ENCODE measurements around the gene CD47.
A peak's percentile ranks its signal among the peaks of the same experiment; 100 is the strongest.

Gene CD47

GRCh38 chr3:108090701-108091497 is at the start of gene CD47:
CD47 (minus strand) TSS chr3:108091031; CDS start chr3:108090908, 123 bp downstream.
- peak; percentile 71 for DNase-seq (ENCODE audit: low read depth)

DNA sequence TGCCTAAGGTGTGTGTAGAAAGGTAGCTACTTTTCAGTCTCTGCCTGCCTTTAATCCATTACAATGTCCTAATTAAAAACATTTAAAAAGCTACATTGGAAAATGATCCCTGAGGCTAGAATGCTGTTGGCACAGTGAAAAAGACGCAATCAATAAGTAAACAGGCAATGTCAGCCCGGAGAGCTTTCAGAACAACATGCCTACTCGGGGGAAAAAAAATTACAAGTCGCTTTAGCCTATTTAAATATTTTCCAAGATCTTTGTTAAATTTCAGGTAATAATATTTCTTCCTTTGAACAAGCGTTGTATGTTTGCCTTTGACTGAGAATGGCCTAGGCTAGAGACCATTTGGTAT is 46.6 kb upstream of the CD47 start:
- no peak for DNase-seq (ENCODE audit: low read depth)

- DNase-seq (ENCODE audit: low read depth), result no peak
These were observed 46.0 kb upstream of the CD47 start for GRCh38 chr3:108136561-108137459.

- DNase-seq (ENCODE audit: low read depth), result no peak
These were observed 43.7 kb upstream of the CD47 start for GRCh38 chr3:108134555-108134880.

GRCh38 chr3:108133858-108134554 is 43.2 kb upstream of the CD47 start:
- no peak for DNase-seq (ENCODE audit: low read depth)

- DNase-seq (ENCODE audit: low read depth), result no peak
These were observed 42.2 kb upstream of the CD47 start for GRCh38 chr3:108133048-108133369.

DNA sequence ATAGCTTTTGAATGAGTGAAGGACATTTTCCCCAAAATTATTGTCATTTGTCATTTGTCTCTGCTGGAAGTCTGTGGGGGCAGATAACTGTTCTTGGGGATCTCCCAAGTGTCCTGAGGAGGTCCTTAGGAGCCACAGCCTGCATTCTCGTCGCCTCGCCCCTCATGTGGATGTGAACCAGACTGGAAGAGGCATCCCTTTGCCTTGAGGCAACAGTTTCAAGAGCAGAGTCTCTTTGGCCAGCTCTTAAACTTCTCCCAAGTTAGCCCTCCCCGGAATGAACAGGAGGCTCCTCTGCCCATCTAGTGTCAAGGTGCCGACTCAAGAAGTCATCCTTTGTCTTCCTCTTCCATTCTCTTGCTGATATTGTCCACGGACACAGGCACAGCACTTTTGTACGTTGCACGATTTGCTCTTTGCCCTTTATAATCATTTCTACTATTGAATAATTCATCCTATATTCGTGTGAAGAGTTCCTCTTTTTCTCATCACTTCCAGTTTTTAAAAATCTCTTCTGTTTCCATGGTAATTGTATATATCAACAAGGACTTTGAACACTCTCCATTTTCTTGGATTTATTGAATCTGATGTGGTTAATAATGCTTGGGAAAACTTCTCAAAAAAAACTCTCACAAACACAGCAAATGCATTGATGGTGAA is 40.8 kb upstream of the CD47 start:
- DNase-seq (ENCODE audit: low read depth), result no peak

DNA sequence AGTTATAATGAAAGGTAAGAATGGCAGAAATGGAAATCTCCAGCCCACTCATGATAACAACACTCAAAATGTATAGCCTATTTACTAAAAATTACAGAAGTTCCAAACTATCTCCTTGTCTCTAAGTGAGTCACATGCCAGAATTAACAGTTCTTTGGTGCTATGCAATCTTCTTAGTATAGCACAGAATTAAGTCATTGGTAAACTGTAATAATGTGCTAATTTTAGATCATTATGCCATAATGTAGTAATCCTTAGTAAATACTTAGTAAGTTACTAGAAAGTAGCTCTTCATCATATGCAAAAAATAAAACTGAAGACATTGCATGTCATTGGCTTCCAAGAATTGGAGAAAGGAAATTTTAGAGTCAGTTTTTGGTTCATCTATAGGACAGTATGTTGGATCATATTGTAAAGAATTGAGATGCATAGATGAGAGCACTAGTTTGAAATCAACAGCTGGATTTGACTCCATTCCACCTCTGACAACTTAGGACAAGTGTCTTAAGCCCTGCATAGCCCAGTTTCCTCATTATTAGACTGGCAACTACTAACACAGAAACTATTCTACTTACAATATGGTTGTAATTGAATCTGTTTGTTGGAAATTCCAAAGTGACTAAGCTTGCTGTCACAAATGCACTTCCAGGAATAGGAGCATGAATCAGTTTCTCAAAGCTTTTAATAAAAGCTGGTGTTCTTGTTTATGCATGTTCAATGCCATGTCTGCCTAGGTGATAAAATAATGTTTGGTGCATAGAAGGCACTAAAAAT is 40.1 kb upstream of the CD47 start:
- peak; percentile 67 for DNase-seq (ENCODE audit: low read depth)

DNA sequence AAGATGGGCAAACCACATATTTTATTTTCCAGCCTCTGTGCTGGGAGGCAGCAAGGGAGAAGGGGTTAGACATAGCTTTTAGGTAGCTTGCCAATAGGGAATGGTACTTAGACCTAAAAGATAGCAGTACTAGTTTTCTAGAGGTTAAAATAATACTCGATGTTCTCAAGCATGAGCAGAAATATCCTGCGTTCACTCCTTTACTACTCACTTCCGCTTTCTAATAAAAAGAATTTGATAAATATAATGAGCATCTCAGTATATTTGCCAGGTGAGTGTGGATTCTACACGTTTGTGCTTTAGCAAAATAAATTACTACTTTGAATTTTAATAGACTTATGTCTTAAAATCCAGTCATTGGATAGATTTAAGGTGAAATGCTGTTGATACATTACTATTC is 39.4 kb upstream of the CD47 start:
- no peak for DNase-seq (ENCODE audit: low read depth)

DNA sequence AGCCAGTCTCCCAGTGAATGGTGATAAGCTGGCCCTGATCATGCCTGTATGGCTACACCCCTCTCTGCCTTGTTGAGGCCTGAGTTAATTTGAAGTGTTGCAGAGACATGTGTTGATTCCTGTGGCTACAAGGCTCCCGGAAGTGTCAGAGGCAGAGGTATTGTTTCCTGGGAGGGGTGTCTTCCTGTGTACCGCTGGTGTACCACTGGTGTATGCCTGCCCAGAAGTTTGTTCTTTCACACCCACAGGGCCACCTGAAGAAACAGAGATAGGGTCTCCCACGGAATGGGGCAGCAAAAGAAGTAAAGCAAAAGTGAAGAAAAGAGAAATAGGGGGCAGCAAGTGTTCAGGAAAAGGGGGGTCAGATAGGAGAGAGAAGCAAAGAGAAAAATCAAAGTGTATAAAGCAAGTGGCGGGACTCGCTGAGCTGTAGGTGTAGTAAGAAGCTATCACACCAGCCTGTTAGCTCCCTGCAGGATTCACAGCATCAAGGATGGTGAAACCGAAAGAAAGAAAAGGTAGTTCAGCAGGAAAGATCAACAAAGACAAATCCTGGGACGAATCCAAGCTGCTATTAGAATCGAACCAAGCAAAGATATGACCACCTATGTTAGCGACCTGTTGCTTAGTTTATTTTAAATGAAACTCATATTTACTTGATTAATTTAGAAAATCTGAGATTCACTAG is 36.6 kb upstream of the CD47 start:
- no peak for DNase-seq (ENCODE audit: low read depth)

GRCh38 chr3:108126348-108126747 is 35.5 kb upstream of the CD47 start:
- DNase-seq (ENCODE audit: low read depth), result no peak

- DNase-seq (ENCODE audit: low read depth), result no peak
These were observed 34.8 kb upstream of the CD47 start for GRCh38 chr3:108125550-108126071.

DNA sequence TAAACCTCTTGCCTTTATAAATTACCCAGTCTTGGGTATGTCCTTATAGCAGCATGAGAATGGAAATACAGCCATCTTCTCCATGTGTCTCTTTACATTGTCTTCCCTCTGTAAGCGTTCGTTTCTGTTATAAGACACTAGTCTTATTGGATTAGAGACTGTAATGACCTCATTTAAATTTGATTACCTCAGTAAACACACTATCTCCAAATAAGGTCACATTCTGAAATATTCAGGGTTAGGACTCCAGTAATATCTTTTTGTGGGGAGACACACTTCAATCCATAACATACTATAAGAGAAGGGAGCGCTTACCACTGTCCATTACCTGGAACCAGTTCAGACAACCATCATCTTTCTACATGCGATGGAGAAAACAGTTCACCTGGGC is 34.3 kb upstream of the CD47 start:
- no peak for DNase-seq (ENCODE audit: low read depth)

- no peak for DNase-seq (ENCODE audit: low read depth)
These were observed 33.7 kb upstream of the CD47 start for GRCh38 chr3:108124337-108125152.

DNA sequence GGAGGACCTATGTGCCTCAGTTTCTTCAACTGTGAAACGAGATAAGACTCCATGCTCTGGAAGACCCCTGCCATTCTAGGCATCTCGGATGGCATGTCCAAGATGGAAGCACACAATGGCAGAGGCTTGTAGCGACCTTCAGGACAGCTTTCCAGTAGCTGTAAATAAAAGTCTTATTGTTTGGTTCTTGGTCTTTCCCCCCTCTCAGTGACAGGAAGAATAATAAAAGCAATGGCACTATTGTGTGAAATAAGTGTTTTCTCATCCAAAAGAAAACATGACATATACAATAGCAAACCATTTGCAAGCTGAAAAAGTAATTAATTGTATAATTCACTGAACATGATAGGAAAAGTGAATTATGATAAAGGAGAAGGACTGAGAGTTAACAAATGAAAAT is 32.5 kb upstream of the CD47 start:
- no peak for DNase-seq (ENCODE audit: low read depth)

- DNase-seq (ENCODE audit: low read depth), result no peak
These were observed 31.4 kb upstream of the CD47 start for GRCh38 chr3:108122276-108122675.

DNA sequence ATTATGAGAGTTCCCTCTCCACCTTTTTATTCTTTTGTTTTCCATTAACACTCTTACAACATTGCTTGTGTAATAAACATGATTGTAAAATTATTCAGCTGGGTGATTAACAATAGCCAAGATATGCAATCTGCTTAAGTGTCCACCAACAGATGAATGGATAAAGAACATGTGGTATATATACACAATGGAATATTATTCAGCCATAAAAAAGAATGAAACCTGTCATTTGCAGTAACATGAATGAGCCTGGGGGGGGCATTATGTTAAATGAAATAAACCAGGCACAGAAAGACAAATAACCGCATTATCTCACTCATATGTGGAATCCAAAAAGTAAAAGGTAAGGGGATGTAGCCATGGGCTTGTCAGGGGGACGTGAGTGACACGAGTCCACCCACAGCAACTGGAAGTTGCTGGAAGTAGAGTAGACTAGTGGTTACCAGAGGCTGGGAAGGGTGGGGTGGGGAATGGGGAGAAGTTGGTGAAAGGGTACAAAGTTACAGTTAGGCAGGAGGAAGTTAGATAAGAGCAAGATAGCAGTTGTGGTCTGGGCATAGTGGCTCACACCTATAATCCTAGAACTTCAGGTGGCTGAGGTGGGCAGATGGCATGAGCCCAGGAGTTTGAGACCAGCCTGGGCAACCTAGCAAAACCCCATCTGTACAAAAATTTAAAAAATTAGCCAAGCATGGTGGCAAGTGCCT is 28.7 kb upstream of the CD47 start:
- DNase-seq (ENCODE audit: low read depth), result no peak

DNA sequence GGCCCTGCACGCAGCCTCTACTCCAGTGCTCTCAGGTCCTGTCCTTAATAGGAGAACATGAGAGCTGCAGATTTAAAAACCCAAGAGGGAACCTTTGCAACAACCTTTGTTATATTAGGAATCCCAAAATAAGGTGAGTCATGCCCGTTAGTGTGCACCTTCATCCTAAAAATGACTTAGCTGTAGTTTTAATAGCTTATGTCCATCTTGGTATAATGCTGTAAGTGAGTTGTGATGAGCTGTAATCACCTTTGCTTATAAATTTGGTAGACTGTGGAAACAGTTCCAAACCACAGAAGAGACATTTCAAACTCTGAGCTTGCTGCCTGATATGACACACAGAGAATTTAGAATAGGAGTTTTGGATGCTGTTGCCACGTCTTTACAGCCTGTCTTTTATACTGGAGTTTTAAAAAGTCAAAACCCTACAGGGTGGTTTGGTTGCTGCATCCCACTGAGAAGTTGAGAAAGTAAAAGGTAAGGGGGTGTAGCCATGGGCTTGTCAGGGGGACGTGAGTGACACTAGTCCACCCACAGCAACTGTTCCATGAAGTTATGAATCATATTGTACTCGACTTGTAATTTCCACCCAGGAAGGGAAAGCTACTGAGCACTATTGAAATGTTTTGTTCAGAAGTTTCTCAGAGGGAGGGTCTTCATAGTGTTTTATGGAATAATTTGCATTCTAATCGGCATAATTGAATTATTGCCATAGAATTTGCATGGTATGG is 27.4 kb upstream of the CD47 start:
- DNase-seq (ENCODE audit: low read depth), result no peak

Measured in GM04504 (cell line).